MM.1S (cell line): ENCODE data around the gene SLC25A48.

ENCODE experiments used
- EZH2 ChIP-seq: fragments of 300-600 bp; sonication (generic); optimal IDR thresholded peaks from 2 replicates; pipeline ENCODE3; 2017; ENCODE audit warnings: low read depth, mild to moderate bottlenecking, antibody characterized with exemption, low read length, mixed read lengths
- EZH2phosphoT487 ChIP-seq: fragments of 300-600 bp; sonication (generic); IDR thresholded peaks from 2 replicates; pipeline ENCODE4 v1.6.1; 2018; ENCODE audit warnings: antibody characterized with exemption, low read length
- TF ChIP-seq, protein P1 (sequence below): fragments of 300-600 bp; sonication (generic); IDR thresholded peaks from 2 replicates; pipeline ENCODE4 v1.5.1; 2016; ENCODE audit warnings: antibody characterized with exemption, low read length, mixed read lengths

DNA sequence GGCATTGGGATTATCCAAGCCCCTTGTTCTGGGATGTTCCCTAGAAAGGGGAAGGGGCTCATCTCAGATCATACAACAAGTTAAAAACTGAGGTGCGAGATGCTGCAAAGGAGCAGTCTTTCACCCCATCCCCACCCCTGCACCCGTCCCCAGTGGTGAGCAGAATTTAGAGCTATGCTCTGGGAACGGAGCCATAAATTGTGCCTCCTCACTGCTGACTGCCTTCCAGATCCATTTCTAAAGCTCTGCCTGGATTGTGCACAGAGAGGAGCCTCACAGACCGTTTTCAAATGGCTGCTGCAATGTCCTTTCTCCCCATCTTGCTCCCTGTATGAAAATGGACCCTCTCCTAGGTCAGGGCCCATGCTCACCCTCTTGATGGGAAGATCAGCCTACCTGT lies 8.3 kb downstream of the SLC25A48 start:
- TF ChIP-seq, protein P1, sequence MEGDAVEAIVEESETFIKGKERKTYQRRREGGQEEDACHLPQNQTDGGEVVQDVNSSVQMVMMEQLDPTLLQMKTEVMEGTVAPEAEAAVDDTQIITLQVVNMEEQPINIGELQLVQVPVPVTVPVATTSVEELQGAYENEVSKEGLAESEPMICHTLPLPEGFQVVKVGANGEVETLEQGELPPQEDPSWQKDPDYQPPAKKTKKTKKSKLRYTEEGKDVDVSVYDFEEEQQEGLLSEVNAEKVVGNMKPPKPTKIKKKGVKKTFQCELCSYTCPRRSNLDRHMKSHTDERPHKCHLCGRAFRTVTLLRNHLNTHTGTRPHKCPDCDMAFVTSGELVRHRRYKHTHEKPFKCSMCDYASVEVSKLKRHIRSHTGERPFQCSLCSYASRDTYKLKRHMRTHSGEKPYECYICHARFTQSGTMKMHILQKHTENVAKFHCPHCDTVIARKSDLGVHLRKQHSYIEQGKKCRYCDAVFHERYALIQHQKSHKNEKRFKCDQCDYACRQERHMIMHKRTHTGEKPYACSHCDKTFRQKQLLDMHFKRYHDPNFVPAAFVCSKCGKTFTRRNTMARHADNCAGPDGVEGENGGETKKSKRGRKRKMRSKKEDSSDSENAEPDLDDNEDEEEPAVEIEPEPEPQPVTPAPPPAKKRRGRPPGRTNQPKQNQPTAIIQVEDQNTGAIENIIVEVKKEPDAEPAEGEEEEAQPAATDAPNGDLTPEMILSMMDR, result no peak
- no peak for TF ChIP-seq EZH2phosphoT487
- no peak for TF ChIP-seq EZH2
